Measurements from ENCODE around the gene DIDO1. TPM values are rescaled to one million over a fixed set of nuclear protein-coding genes. Genes with fewer than 3 reads are reported as not detected.

The DIDO1 gene
- total and polyA plus RNA-seq, 2 donors (not counting 1 experiment from before 2014, with no cell fraction given) = 25.9 to 33.2 TPM

GRCh38 chr20:62910217-62910766 lies 16.0 kb downstream of the DIDO1 start:
- H3K9ac ChIP-seq (ENCODE audit: insufficient read depth, low read length) = no peak overlapping the region
- H2AFZ ChIP-seq (ENCODE audit: low read length) = no peak overlapping the region
- peaks cover 2% of the 10 kb centered on the region for H4K20me1 ChIP-seq (ENCODE audit: control insufficient read depth, extremely low read depth, insufficient read depth, low read length)
- no peak overlapping the region for H3K4me3 ChIP-seq (replicated peaks in 1 of 4; ENCODE audit: control extremely low read depth in 1 of 4, insufficient read depth in 1 of 4, low read depth in 3 of 4, low read length in 4 of 4)
- H3K4me2 ChIP-seq (ENCODE audit: extremely low read depth, insufficient read depth, low read length) = no peak overlapping the region
- H3K79me2 ChIP-seq (ENCODE audit: control insufficient read depth, insufficient read depth, low read length) = peaks cover 77% of the 10 kb centered on the region
- peaks cover 45% of the 10 kb centered on the region for H3K36me3 ChIP-seq (ENCODE audit: control insufficient read depth, insufficient read depth, low read length)
- no peaks in the 10 kb centered on the region for H3K9me3 ChIP-seq (ENCODE audit: control insufficient read depth, insufficient read depth, low read depth, low read length)
- peaks cover 6% of the 10 kb centered on the region for H3K4me1 ChIP-seq (ENCODE audit: control insufficient read depth, extremely low read depth, insufficient read depth, low read length)
- TF ChIP-seq CTCF (conservative IDR thresholded peaks at IDR 0.05 in 1 of 2, IDR thresholded peaks at IDR 0.05 in 1 of 2; ENCODE audit: low read depth in 1 of 2, low read length in 2 of 2) = no peak
- no peak for TF ChIP-seq EZH2 (IDR thresholded peaks at IDR 0.05; ENCODE audit: low read length, missing control alignments)
- H3K27ac ChIP-seq (ENCODE audit: insufficient read depth, low read length) = no peak overlapping the region
- no peaks in the 10 kb centered on the region for H3K27me3 ChIP-seq (ENCODE audit: control insufficient read depth, insufficient read depth, low read length)
- DNase-seq (ENCODE audit: low read depth in 2 of 2) = no peak

- Histone ChIP-seq H3K4me1 (ENCODE audit: control insufficient read depth, extremely low read depth, insufficient read depth, low read length) (no peaks in the 10 kb centered on the region), H3K79me2 (ENCODE audit: control insufficient read depth, insufficient read depth, low read length) (peaks cover 66% of the 10 kb centered on the region), H3K9me3 (ENCODE audit: control insufficient read depth, insufficient read depth, low read depth, low read length) (no peaks in the 10 kb centered on the region), H4K20me1 (ENCODE audit: control insufficient read depth, extremely low read depth, insufficient read depth, low read length) (no peaks in the 10 kb centered on the region), H3K27ac (ENCODE audit: insufficient read depth, low read length) (no peak overlapping the region), H3K9ac (ENCODE audit: insufficient read depth, low read length) (no peak overlapping the region), H3K4me3 (replicated peaks in 1 of 4; ENCODE audit: control extremely low read depth in 1 of 4, insufficient read depth in 1 of 4, low read depth in 3 of 4, low read length in 4 of 4) (no peak overlapping the region), H3K27me3 (ENCODE audit: control insufficient read depth, insufficient read depth, low read length) (no peaks in the 10 kb centered on the region), H2AFZ (ENCODE audit: low read length) (no peak overlapping the region), H3K36me3 (ENCODE audit: control insufficient read depth, insufficient read depth, low read length) (peaks cover 50% of the 10 kb centered on the region), H3K4me2 (ENCODE audit: extremely low read depth, insufficient read depth, low read length) (no peak overlapping the region)
- no peak for DNase-seq (ENCODE audit: low read depth in 2 of 2)
- TF ChIP-seq EZH2 (IDR thresholded peaks at IDR 0.05; ENCODE audit: low read length, missing control alignments) = no peak
- no peak for TF ChIP-seq CTCF (conservative IDR thresholded peaks at IDR 0.05 in 1 of 2, IDR thresholded peaks at IDR 0.05 in 1 of 2; ENCODE audit: low read depth in 1 of 2, low read length in 2 of 2)
Measured at GRCh38 chr20:62908971-62909791, 17.1 kb downstream of the DIDO1 start.

- H3K4me2 ChIP-seq (ENCODE audit: extremely low read depth, insufficient read depth, low read length) = no peak overlapping the region
- TF ChIP-seq CTCF (conservative IDR thresholded peaks at IDR 0.05 in 1 of 2, IDR thresholded peaks at IDR 0.05 in 1 of 2; ENCODE audit: low read depth in 1 of 2, low read length in 2 of 2) = peak; percentile 6 to 56
- TF ChIP-seq EZH2 (IDR thresholded peaks at IDR 0.05; ENCODE audit: low read length, missing control alignments) = no peak
- H4K20me1 ChIP-seq (ENCODE audit: control insufficient read depth, extremely low read depth, insufficient read depth, low read length) = no peaks in the 10 kb centered on the region
- no peak overlapping the region for H3K9ac ChIP-seq (ENCODE audit: insufficient read depth, low read length)
- H3K4me1 ChIP-seq (ENCODE audit: control insufficient read depth, extremely low read depth, insufficient read depth, low read length) = peaks cover 6% of the 10 kb centered on the region
- peaks cover 52% of the 10 kb centered on the region for H3K79me2 ChIP-seq (ENCODE audit: control insufficient read depth, insufficient read depth, low read length)
- DNase-seq (ENCODE audit: low read depth in 2 of 2) = peak in 1 of 2 donors; percentile 45
- no peak overlapping the region for H2AFZ ChIP-seq (ENCODE audit: low read length)
- H3K36me3 ChIP-seq (ENCODE audit: control insufficient read depth, insufficient read depth, low read length) = peaks cover 54% of the 10 kb centered on the region
- no peaks in the 10 kb centered on the region for H3K9me3 ChIP-seq (ENCODE audit: control insufficient read depth, insufficient read depth, low read depth, low read length)
- no peak overlapping the region for H3K4me3 ChIP-seq (replicated peaks in 1 of 4; ENCODE audit: control extremely low read depth in 1 of 4, insufficient read depth in 1 of 4, low read depth in 3 of 4, low read length in 4 of 4)
- H3K27ac ChIP-seq (ENCODE audit: insufficient read depth, low read length) = no peak overlapping the region
- H3K27me3 ChIP-seq (ENCODE audit: control insufficient read depth, insufficient read depth, low read length) = no peaks in the 10 kb centered on the region
Measured at GRCh38 chr20:62907384-62908317, 18.7 kb downstream of the DIDO1 start.
